Measurements from ENCODE around the gene WBP1.
"Not testable (repeated sequence)": the region's sequence is repeated elsewhere in the genome, so short reads cannot be mapped to it uniquely, and the experiment has no call there.

WBP1 gene

GRCh38 chr2:74482801-74483674 lies 24.8 kb downstream of the WBP1 start, which contains the start of the genes CCDC142 and TTC31:
Gene CCDC142 (minus strand): TSS chr2:74482998. CDS start chr2:74482837, 161 bp downstream.
Gene TTC31 (plus strand): TSS chr2:74483081. CDS start chr2:74483096, 15 bp downstream.
- peak; percentile 88 to 98 (median 95) for DNase-seq

GRCh38 chr2:74483675-74484164 lies 25.5 kb downstream of the WBP1 start:
- DNase-seq = not testable (repeated sequence)

- no peak for DNase-seq
Observed at GRCh38 chr2:74486141-74486540, 27.9 kb downstream of the WBP1 start.

GRCh38 chr2:74488643-74489481 lies 30.6 kb downstream of the WBP1 start:
- no peak for DNase-seq

GRCh38 chr2:74489906-74490305 lies 31.7 kb downstream of the WBP1 start:
- DNase-seq = no peak

GRCh38 chr2:74491648-74492544 lies 33.7 kb downstream of the WBP1 start:
- DNase-seq = no peak

- no peak for DNase-seq
Observed at GRCh38 chr2:74493546-74493945, 35.3 kb downstream of the WBP1 start.

GRCh38 chr2:74495440-74495839 lies 37.2 kb downstream of the WBP1 start:
- DNase-seq = no peak

- no peak for DNase-seq
Observed at GRCh38 chr2:74496997-74497776, 38.9 kb downstream of the WBP1 start.

- DNase-seq = no peak
Observed at GRCh38 chr2:74497777-74498499, 39.7 kb downstream of the WBP1 start.

- DNase-seq = peak in 2 of 6 experiments; percentile 27 to 47
Observed at GRCh38 chr2:74498500-74499266, 40.4 kb downstream of the WBP1 start.

GRCh38 chr2:74499267-74499939 lies 41.2 kb downstream of the WBP1 start, which contains the start of gene LBX2:
Gene LBX2 (minus strand): TSS chr2:74499603. CDS start chr2:74499537, 66 bp downstream.
- no peak for DNase-seq

GRCh38 chr2:74499940-74500577 lies 41.8 kb downstream of the WBP1 start:
- DNase-seq = no peak

- DNase-seq = no peak
Observed at GRCh38 chr2:74500578-74500946, 42.3 kb downstream of the WBP1 start.

GRCh38 chr2:74501335-74502071 lies 43.3 kb downstream of the WBP1 start:
- no peak for DNase-seq

- DNase-seq = no peak
Observed at GRCh38 chr2:74502147-74502719, 44.0 kb downstream of the WBP1 start.

- DNase-seq = no peak
Observed at GRCh38 chr2:74502720-74503505, 44.7 kb downstream of the WBP1 start.
